IMR-90 (cell line): Measurements from ENCODE around the gene OSCAR. TPM values are rescaled to one million over a fixed set of nuclear protein-coding genes. Genes with fewer than 3 reads are reported as not detected.

Experiments used
- ATAC-seq: fragments of 200-7000 bp; cut with Tn5 transposase; 2 replicates; pipeline ENCODE4 v1.9.1; 2020; ENCODE audit warnings: low read depth, mild to moderate bottlenecking, moderate library complexity
- BruUV-seq: library from RNA; stranded (reverse); fragments of 400-500 nt; replicated peaks from 2 replicates; lab custom pipeline; 2021; lab: Mats Ljungman, UMichigan
- CTCF ChIA-PET: fragments of 300-600 bp; formaldehyde crosslinking; extraction: SDS; loops from one replicate; lab custom pipeline; 2021; ENCODE audit warnings: antibody characterized with exemption; lab: Yijun Ruan, JAX
- POLR2A ChIA-PET: fragments of 300-600 bp; sonication (Branson Sonifier 250); formaldehyde crosslinking; loops from one replicate; lab custom pipeline; 2022; ENCODE audit warnings: antibody characterized with exemption; ENCODE audit not compliant: unreplicated experiment; lab: Charles Lee
- DNase-seq: peaks from one replicate; pipeline ENCODE4 v3.0.0; 2013
- H2AFZ ChIP-seq: replicated peaks from 2 replicates; pipeline ENCODE3; 2013; ENCODE audit warnings: low read length, mild to moderate bottlenecking; ENCODE audit not compliant: poor library complexity
- H2AK5ac ChIP-seq: 2 replicates; pipeline ENCODE4 v1.6.1; 2013; ENCODE audit warnings: low read depth, low read length, inconsistent platforms
- H2AK9ac ChIP-seq: replicated peaks from 2 replicates; pipeline ENCODE3; 2013; ENCODE audit warnings: mild to moderate bottlenecking, low read depth, low read length, moderate library complexity; ENCODE audit not compliant: poor library complexity
- H2BK120ac ChIP-seq: 2 replicates; pipeline ENCODE4 v1.6.1; 2013; ENCODE audit warnings: low read depth, low read length, inconsistent platforms
- H2BK15ac ChIP-seq: 3 replicates; pipeline ENCODE4 v1.6.1; 2013; ENCODE audit warnings: low read depth, low read length, inconsistent platforms
- H2BK20ac ChIP-seq: 2 replicates; pipeline ENCODE4 v1.6.1; 2013; ENCODE audit warnings: low read depth, mild to moderate bottlenecking, inconsistent platforms, low read length, moderate library complexity
- H2BK5ac ChIP-seq: 2 replicates; pipeline ENCODE4 v1.6.1; 2013; ENCODE audit warnings: mild to moderate bottlenecking, low read depth, low read length, inconsistent platforms; ENCODE audit not compliant: poor library complexity, severe bottlenecking
- H3K14ac ChIP-seq: replicated peaks from 2 replicates; pipeline ENCODE4 v1.6.1; 2013; ENCODE audit warnings: low read depth, low read length, inconsistent platforms
- H3K18ac ChIP-seq: 2 replicates; pipeline ENCODE4 v1.6.1; 2013; ENCODE audit warnings: low read depth, low read length, control low read depth
- H3K23ac ChIP-seq: 2 replicates; pipeline ENCODE4 v1.6.1; 2013; ENCODE audit warnings: low read depth, low read length, inconsistent platforms
- H3K27ac ChIP-seq: 2 replicates; pipeline ENCODE4 v1.5.1; 2013; ENCODE audit warnings: mild to moderate bottlenecking, control low read depth, low read length; ENCODE audit not compliant: insufficient read depth
- H3K27me3 ChIP-seq: 2 replicates; pipeline ENCODE4 v1.6.1; 2013; ENCODE audit warnings: low read length; ENCODE audit not compliant: control insufficient read depth, insufficient read depth
- H3K36me3 ChIP-seq: 2 replicates; pipeline ENCODE4 v1.6.1; 2013; ENCODE audit warnings: low read length, mixed read lengths; ENCODE audit not compliant: control insufficient read depth, insufficient read depth
- H3K4ac ChIP-seq: 2 replicates; pipeline ENCODE4 v1.6.1; 2013; ENCODE audit warnings: low read depth, low read length, inconsistent platforms
- H3K4me1 ChIP-seq: 2 replicates; pipeline ENCODE4 v1.6.1; 2013; ENCODE audit warnings: low read length, mixed read lengths; ENCODE audit not compliant: control insufficient read depth, insufficient read depth
- H3K4me2 ChIP-seq: 2 replicates; pipeline ENCODE4 v1.6.1; 2013; ENCODE audit warnings: low read depth, mild to moderate bottlenecking, control low read depth, low read length, moderate library complexity
- H3K4me3 ChIP-seq: 2 replicates; pipeline ENCODE4 v1.5.1; 2013; ENCODE audit warnings: low read depth, mild to moderate bottlenecking, control low read depth, low read length, moderate library complexity; ENCODE audit not compliant: insufficient read depth
- H3K56ac ChIP-seq: 2 replicates; pipeline ENCODE4 v1.6.1; 2013; ENCODE audit warnings: low read length, inconsistent platforms; ENCODE audit not compliant: insufficient read depth; ENCODE audit errors: extremely low read depth
- H3K79me1 ChIP-seq, 2 experiments: 2 replicates each; pipeline ENCODE4 v1.6.1; 2013; ENCODE audit warnings: low read length in 2 of 2, inconsistent platforms in 1 of 2, low read depth in 1 of 2
- H3K9ac ChIP-seq: 2 replicates; pipeline ENCODE4 v1.6.1; 2013; ENCODE audit warnings: low read depth, low read length, control low read depth
- H3K9me1 ChIP-seq: 2 replicates; pipeline ENCODE4 v1.6.1; 2013; ENCODE audit warnings: low read length, inconsistent platforms; ENCODE audit not compliant: insufficient read depth
- H3K9me3 ChIP-seq: 2 replicates; pipeline ENCODE4 v1.6.1; 2013; ENCODE audit warnings: low read length; ENCODE audit not compliant: control insufficient read depth, insufficient read depth
- H4K20me1 ChIP-seq: 2 replicates; pipeline ENCODE4 v1.6.1; 2013; ENCODE audit warnings: low read length, inconsistent platforms; ENCODE audit not compliant: insufficient read depth
- H4K5ac ChIP-seq: 2 replicates; pipeline ENCODE4 v1.6.1; 2013; ENCODE audit warnings: mild to moderate bottlenecking, low read depth, low read length, control low read depth
- H4K8ac ChIP-seq, 2 experiments: 2 replicates each; pipeline ENCODE4 v1.6.1; 2013; ENCODE audit warnings: low read depth in 2 of 2, low read length in 2 of 2, control low read depth in 1 of 2, inconsistent platforms in 1 of 2
- H4K91ac ChIP-seq: 2 replicates; pipeline ENCODE4 v1.6.1; 2013; ENCODE audit warnings: low read depth, low read length, inconsistent platforms; ENCODE audit not compliant: insufficient read depth
- BHLHE40 ChIP-seq: fragments of 150-350 bp; IDR thresholded peaks from 2 replicates; pipeline ENCODE4 v1.6.1; 2016; ENCODE audit warnings: mild to moderate bottlenecking, low read depth, low read length
- CHD1 ChIP-seq: IDR thresholded peaks from 2 replicates; pipeline ENCODE4 v1.6.1; 2012; ENCODE audit warnings: low read depth, low read length, improper control_type of control experiment
- MAZ ChIP-seq: IDR thresholded peaks from 2 replicates; pipeline ENCODE4 v1.6.1; 2012; ENCODE audit warnings: low read depth, mild to moderate bottlenecking, low read length, improper control_type of control experiment, moderate library complexity, borderline replicate concordance
- MXI1 ChIP-seq: IDR thresholded peaks from 2 replicates; pipeline ENCODE4 v1.6.1; 2012; ENCODE audit warnings: low read depth, mild to moderate bottlenecking, low read length, moderate library complexity, borderline replicate concordance
- RCOR1 ChIP-seq: IDR thresholded peaks from 2 replicates; pipeline ENCODE4 v1.6.1; 2012; ENCODE audit warnings: mild to moderate bottlenecking, low read length, improper control_type of control experiment; ENCODE audit not compliant: insufficient replicate concordance
- RFX5 ChIP-seq: IDR thresholded peaks from 2 replicates; pipeline ENCODE4 v1.8.0; 2012; ENCODE audit warnings: low read depth, mild to moderate bottlenecking, low read length, moderate library complexity
- WGBS, 2 experiments: methylation state at CpG; one replicate each; pipeline versions ENCODE4 v1.1.5 to v1.1.7; 2013; ENCODE audit warnings: missing lambda C conversion rate in 2 of 2; ENCODE audit not compliant: insufficient read length in 1 of 2; ENCODE audit errors: extremely low coverage in 2 of 2; 5-methylcytosine and 5-hydroxymethylcytosine counted together
- dilution Hi-C: fragments of 300-500 bp; cut with HindIII; formaldehyde crosslinking; loops from one replicate; pipeline ENCODE4 v1.14.3; 2018; ENCODE audit warnings: low sequenced_read_pairs; ENCODE audit not compliant: unreplicated experiment
- in situ Hi-C: fragments of 300-500 bp; cut with MboI; formaldehyde crosslinking; loops from 3 replicates; pipeline ENCODE4 v1.14.3; 2019; ENCODE audit warnings: low sequenced_read_pairs, inconsistent platforms, mixed read lengths
- intact Hi-C: fragments of 100-400 bp; cut with micrococcal nuclease; formaldehyde crosslinking; loops from 2 replicates; pipeline ENCODE4 v1.10.0; 2022
- polyA plus RNA-seq, 3 experiments: library from polyadenylated mRNA; depleted of rRNA; stranded (reverse); fragments of >200 nt; gene quantifications; 2 replicates each; pipeline ENCODE4 v1.2.3, GENCODE V29; 2012; ENCODE audit warnings: low replicate concordance in 1 of 3
- total RNA-seq: library from RNA; depleted of rRNA; stranded (reverse); fragments of >200 nt; gene quantifications from 2 replicates; pipeline ENCODE4 v1.2.3, GENCODE V29; 2012
- TF ChIP-seq, protein P1 (sequence below): fragments of 150-350 bp; IDR thresholded peaks from 2 replicates; pipeline ENCODE4 v1.6.1; 2016; ENCODE audit warnings: low read depth, mild to moderate bottlenecking, low read length, moderate library complexity, borderline replicate concordance
- TF ChIP-seq, protein P2 (sequence below): fragments of 150-350 bp; IDR thresholded peaks from 2 replicates; pipeline ENCODE4 v1.6.1; 2017; ENCODE audit warnings: mild to moderate bottlenecking, antibody characterized with exemption, low read length, low read depth

The OSCAR gene
- total and polyA plus RNA-seq, 2 of the 4 experiments (the other 2 are of a cell fraction), result 0.15 TPM; not detected in 1

DNA sequence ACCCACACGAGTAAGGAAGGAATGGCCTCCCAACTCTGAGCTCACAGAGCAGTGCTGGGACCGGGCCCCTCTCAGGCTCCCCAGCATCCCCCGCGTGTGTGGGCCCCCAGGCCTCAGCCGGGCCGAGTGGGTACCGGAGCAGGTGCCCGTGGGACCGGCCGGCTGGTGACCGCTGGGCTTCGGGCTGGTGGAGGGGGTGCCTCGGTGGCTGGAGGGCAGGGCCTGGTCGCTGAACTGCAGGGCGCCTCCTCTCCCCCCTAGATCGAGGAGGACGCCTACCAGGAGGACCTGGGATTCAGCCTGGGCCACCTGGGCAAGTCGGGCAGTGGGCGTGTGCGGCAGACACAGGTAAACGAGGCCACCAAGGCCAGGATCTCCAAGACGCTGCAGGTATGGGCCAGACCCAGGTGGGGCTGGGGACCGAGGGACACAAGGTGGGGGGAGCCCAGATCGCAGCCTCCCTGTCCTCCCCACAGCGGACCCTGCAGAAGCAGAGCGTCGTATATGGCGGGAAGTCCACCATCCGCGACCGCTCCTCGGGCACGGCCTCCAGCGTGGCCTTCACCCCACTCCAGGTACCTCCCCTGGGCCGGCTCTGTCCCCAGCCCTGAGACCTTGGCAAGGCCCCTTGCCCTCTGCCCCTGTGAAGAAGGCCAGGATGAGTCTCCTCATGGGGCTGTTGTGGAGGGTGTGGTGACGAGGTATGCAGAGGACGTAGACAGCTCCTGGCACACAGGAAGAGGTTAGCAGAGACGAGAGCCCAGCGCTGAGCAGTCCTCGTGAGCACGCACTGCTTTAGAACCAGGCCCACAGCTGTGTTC is 28.4 kb upstream of the OSCAR start:
- no TSS peak for BruUV-seq

More for the DNA sequence above, 28.4 kb upstream of the OSCAR start:
- ChIA-PET CTCF (no interaction called here), POLR2A (no interaction called here)
- TF ChIP-seq RCOR1 (no peak), RFX5 (no peak), BHLHE40 (no peak), CHD1 (no peak), MXI1 (no peak), MAZ (no peak)
- TF ChIP-seq, protein P1, sequence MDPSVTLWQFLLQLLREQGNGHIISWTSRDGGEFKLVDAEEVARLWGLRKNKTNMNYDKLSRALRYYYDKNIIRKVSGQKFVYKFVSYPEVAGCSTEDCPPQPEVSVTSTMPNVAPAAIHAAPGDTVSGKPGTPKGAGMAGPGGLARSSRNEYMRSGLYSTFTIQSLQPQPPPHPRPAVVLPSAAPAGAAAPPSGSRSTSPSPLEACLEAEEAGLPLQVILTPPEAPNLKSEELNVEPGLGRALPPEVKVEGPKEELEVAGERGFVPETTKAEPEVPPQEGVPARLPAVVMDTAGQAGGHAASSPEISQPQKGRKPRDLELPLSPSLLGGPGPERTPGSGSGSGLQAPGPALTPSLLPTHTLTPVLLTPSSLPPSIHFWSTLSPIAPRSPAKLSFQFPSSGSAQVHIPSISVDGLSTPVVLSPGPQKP, result no peak
- TF ChIP-seq, protein P2, sequence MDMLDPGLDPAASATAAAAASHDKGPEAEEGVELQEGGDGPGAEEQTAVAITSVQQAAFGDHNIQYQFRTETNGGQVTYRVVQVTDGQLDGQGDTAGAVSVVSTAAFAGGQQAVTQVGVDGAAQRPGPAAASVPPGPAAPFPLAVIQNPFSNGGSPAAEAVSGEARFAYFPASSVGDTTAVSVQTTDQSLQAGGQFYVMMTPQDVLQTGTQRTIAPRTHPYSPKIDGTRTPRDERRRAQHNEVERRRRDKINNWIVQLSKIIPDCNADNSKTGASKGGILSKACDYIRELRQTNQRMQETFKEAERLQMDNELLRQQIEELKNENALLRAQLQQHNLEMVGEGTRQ, result no peak
- Histone ChIP-seq H3K4ac (no peak overlapping the region), H3K27me3 (no peaks in the 10 kb centered on the region), H3K9ac (no peak overlapping the region), H3K56ac (no peak overlapping the region), H2AK5ac (no peak overlapping the region), H3K4me3 (no peak overlapping the region), H2BK20ac (no peak overlapping the region), H3K23ac (no peak overlapping the region), H3K18ac (no peak overlapping the region), H3K4me2 (no peak overlapping the region), H4K20me1 (no peaks in the 10 kb centered on the region), H3K36me3 (peaks cover 56% of the 10 kb centered on the region), H4K91ac (no peak overlapping the region), H4K5ac (no peak overlapping the region), H3K79me1 (no peaks in the 10 kb centered on the region), H2BK15ac (no peak overlapping the region), H3K9me1 (no peaks in the 10 kb centered on the region), H3K27ac (no peak overlapping the region), H3K9me3 (no peaks in the 10 kb centered on the region), H4K8ac (no peak overlapping the region), H2AK9ac (no peak overlapping the region), H3K14ac (no peak overlapping the region), H2BK5ac (no peak overlapping the region), H2AFZ (no peak overlapping the region), H3K4me1 (no peaks in the 10 kb centered on the region), H2BK120ac (no peak overlapping the region)
- intact Hi-C loops, result no loop called here
- DNase-seq (no peak), ATAC-seq (no peak)
- dilution Hi-C loops, result no loop called here
- in situ Hi-C loops, result loop anchor here (25.0 kb wide), 1 partner anchor 1533 kb away; the partner anchor contains the start of gene U2AF2
- 96% methylated on average over 14 of the region's 41 CpGs; no CpG with 5 or more reads in 1 of the 2 experiments for WGBS, 2 experiments
